Kidney glomerular epithelial cell (primary cell): ENCODE measurements around the gene DKC1.
A peak's percentile ranks its signal among the peaks of the same experiment; 100 is the strongest.

ENCODE experiments used
- DNase-seq: peaks from one replicate; lab custom pipeline; 2025; lab: John Stamatoyannopoulos, UW

DKC1 gene

DNA sequence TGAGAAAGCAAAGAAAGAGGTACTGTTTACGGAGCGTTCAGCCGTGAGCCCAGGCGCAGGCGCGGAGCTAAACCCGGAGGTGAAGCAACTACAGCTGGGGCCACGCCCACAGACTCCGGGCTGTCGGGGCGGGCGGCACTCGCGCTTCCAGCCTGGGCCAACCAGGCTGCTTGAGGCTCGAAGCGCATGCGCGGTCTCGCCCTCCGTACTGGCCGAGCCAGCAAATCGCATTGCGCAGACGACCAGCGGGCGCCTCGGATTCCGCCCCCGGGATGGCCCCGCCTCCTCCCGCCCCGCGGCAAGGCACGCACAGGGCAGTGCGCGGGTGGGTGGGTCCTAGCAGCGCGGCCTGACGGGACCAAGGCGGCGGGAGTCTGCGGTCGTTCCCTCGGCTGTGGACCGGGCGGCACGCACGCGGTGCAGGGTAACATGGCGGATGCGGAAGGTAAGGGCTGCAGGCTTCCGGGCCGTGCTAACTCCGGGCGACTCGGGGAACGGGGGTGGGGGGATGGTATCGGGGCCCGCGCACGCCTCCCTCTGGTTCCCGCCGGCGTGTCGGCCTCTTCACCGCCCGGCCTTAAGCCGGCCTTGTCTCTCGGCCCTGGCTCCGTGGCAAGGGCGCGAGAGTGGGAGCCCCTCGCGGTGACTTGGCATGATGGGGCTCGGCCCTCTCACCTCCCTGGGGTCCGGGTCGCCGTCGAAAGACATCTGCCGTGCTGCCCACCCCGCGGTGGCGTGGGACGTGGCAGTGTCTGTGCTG is at the start of gene DKC1:
TSS of gene DKC1 (plus strand) at position 328 of the 760 bp plus-strand sequence. CDS start at position 430, 102 bp downstream.
- peak; percentile 67 for DNase-seq

GRCh38 chrX:154714925-154715324 is 47.7 kb upstream of the DKC1 start:
- peak; percentile 10 for DNase-seq

- no peak for DNase-seq
These were observed 46.8 kb upstream of the DKC1 start for GRCh38 chrX:154715825-154716224.

DNA sequence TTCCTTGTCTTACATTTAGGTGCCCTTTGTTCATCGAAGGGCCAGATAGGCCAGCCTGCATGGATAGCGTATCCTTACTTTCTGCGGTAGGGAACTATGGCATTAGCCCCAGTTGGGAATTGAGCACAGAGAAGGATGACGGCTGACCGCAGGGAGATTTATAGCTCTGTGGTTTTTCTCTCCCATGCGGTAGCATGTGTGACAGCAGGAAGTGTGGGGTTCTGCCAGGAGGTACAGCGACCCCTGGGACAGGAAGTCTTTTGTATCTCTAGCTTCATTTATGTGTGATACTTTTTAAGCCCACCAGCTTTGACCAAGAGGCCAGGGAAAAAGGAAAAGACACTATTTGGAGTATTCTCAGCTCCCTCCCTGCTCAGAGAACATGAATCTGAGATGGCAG is 44.8 kb upstream of the DKC1 start:
- no peak for DNase-seq

DNA sequence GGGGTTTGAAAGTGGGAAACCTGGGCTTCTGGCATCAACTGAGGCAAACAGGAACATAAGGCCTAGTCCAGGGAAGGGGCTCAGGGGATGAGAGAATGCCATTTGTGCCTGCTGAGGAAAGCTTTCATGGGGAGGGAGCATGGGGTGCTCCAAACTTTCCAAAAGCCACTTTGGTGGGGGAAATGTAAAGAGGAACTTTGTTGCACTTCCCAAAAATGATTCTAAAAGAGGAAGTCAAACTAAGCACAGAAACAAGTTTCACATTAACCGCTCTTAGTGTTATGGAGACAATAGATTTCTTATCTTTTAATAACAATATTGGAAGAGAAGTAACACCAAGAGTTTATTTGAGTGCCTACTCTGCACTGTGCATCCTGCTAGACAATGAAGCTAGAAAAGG is 44.0 kb upstream of the DKC1 start:
- DNase-seq, result no peak

DNA sequence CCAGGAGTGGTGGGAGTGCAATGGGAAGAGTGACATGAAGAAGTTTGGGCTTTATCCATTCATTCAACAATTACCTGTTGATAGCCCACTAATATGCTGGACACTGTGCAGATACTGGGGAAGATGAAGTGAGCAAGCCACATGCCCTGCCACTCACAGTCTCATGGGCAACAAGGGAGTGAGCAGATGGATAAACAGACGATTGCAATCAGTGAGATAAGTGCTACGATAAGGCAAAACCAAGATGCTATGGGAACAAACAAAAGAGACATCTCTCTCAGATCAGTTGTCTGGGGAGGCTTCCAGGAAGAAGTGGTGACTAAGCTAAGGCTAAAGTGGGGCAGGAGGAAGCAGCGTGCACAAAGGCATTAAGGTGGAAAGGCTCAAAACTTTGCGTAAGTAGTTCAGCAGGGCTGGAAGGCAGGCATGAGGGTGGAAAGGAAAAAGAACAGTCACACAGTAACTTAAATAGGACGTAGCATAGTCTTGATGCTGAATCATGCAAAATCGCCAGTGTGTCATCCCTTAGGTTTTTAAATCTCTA is 43.5 kb upstream of the DKC1 start:
- DNase-seq, result no peak

- DNase-seq, result no peak
These were observed 42.6 kb upstream of the DKC1 start for GRCh38 chrX:154720067-154720466.

GRCh38 chrX:154721155-154721554 is 41.5 kb upstream of the DKC1 start:
- DNase-seq, result no peak

GRCh38 chrX:154724993-154725756 is 37.5 kb upstream of the DKC1 start:
- no peak for DNase-seq

- no peak for DNase-seq
These were observed 35.2 kb upstream of the DKC1 start for GRCh38 chrX:154727418-154727817.

GRCh38 chrX:154727871-154728270 is 34.8 kb upstream of the DKC1 start:
- DNase-seq, result peak; percentile 28

- DNase-seq, result no peak
These were observed 34.1 kb upstream of the DKC1 start for GRCh38 chrX:154728431-154729190.

DNA sequence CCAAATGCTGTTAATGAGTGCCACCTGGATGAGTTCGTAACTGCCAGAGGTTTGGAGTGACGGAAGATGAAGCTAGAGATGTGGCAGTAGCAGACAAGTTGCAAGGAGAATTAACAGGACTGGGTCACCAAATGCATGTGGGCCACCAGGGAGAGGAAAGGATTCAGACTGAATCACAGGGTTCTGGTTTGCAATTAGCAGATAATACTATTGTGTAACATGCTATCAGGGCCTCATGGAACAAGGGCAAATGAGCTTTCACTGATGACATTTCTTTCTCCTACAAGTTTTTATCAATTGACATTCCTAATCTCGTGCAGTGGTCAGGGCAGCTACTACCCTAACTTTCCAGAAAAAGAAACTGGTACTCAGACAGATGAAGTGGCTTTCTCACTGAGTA is 33.2 kb upstream of the DKC1 start:
- no peak for DNase-seq

GRCh38 chrX:154730253-154730891 is 32.3 kb upstream of the DKC1 start:
- DNase-seq, result no peak

DNA sequence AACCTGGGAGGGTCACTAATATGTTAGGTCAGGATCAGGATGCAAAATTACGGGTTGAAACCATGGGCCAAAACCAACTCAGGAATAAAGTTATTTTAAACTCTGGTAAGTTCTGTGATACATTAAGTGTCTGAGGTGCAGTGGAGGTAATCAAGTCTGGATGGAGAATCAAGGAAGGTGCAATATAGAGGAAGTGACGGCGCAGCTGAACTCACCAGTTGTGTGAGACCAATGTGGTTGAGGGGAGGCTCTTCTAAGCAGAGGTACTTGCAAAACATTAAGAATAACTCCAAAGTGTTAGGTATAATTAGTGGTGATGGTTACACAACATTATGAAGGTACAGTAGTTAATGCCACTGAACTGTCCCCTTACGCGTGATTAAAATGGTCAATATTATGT is 31.5 kb upstream of the DKC1 start:
- DNase-seq, result no peak

DNA sequence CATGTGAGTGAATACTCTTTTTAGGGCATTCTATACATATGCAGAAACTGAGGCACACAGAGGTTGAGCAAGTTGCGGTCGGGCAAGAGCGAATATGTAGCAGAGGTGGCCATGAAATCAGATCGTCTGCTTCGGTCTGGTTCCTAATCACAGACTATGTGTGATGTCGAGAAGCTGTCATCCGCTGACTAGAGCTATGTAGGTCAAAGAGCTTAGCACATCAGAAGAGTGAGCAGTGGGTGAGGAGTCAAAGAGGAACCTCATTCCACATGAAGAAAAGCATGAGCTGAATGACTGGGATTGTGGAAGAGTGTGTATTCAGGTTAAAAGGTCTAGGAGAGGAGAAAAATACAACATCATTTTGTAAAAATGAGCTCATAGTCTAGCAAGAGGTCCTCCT is 30.8 kb upstream of the DKC1 start:
- DNase-seq, result no peak

- DNase-seq, result peak; percentile 25
These were observed 30.1 kb upstream of the DKC1 start for GRCh38 chrX:154732421-154733065.

DNA sequence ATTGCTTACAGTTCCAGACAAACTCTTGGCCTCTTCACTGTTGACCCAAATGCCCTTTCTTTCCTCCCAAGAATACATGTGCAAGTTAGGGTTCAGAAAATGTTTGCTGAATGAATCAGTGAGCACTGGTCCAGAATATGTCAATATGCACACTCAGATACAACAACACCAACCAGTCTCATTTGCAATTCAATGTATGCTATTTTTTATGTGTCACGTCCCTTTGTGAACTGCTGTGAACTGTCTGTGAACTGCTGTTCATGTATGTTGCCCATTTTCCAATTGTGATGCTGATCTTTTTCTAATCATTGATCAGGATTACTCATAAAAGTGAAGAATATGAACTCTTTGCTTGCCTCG is 29.6 kb upstream of the DKC1 start:
- no peak for DNase-seq

DNA sequence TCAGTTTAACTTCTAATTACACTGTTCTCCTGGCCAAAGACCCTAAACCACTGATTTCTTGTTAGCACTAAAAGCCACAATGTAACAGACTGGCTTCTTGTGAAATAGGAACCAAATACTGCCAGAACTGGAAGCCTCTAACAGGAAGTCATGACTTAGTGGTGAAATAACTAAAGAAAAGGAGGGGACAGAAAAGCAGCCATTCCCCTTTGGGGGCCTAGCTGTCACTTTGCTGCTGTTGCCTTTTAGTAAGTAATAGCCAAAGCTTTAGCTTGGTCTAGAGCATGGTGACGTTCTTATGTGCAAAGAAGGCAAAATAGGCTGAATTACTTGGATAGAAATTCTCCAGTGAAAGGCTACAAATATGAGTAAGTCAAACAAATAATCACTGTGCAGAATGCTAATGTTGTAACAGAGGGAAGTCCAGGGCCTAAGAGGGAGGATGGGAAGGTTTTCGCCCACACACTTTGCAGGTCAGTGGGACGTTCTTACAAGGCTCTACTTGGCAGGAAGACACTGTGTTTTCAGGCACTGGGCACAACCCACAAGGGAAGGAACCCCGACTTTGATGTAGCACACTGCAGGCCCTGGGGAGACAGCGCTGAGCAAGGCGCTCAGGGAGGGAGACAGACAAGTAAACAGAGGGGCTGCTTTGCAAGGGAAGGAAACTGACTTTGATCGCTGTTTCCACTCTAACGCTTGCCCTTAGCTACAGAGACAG is 28.4 kb upstream of the DKC1 start:
- peak; percentile 14 for DNase-seq

DNA sequence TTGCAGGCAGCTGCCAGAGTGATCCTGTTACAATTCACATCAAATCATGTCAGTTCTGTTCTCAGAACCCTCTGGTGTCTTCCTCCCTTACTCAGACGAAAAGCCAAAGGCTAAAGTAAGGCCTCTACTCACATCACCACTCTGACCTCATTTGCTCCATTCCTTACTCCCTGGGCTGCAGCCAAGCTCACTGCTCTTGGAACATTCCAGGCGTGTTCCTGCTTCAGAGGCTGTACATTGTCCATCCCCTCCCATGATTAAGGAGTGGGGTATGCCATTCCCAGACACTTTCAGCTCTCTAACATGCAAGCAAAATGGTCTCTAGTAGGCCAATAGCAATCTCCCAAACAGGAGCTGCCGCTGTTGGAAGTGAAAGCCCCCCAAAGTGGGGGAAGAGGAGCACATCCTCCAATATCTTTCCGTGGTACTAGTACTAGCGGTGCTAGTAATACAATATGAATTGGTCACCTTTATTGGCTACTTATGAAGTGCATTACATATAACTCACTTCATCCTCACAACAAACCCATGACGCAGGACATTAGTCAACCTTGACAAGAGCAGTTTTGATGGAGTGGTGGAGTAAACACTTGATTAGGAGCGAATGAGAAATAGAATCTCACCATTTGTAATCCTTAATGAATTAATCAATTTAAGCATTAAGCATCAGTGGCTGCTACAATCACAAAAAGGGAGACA is 26.8 kb upstream of the DKC1 start:
- no peak for DNase-seq
